Measurements from ENCODE around the gene ACOX2. TPM values are rescaled to one million over a fixed set of nuclear protein-coding genes. Genes with fewer than 3 reads are reported as not detected.

Gene ACOX2
- total and polyA plus RNA-seq, 2 of the 13 experiments (the other 11 are each of a cell fraction or from before 2014, with no cell fraction given), result 42.6 to 98.5 TPM

GRCh38 chr3:58521336-58521670 lies 15.7 kb downstream of the ACOX2 start:
- Histone ChIP-seq H3K36me3 (replicated peaks in 1 of 2; ENCODE audit: control insufficient read depth in 1 of 2, insufficient read depth in 2 of 2, low read length in 2 of 2) (peaks cover 5 to 14% of the 10 kb centered on the region in 2 experiments), H3K9me3 (ENCODE audit: low read length) (no peaks in the 10 kb centered on the region), H4K20me1 (ENCODE audit: insufficient read depth, low read length) (no peaks in the 10 kb centered on the region), H3K27me3 (ENCODE audit: control insufficient read depth in 1 of 2, insufficient read depth in 2 of 2, low read length in 2 of 2) (no peaks in the 10 kb centered on the region), H3K79me2 (ENCODE audit: insufficient read depth, low read length) (no peaks in the 10 kb centered on the region), H3K4me2 (ENCODE audit: low read depth, low read length) (peak overlapping the region; percentile 77; the same call in 1 of the 2 replicates), H3K4me1 (ENCODE audit: insufficient read depth, low read length) (peaks cover 97% of the 10 kb centered on the region), H2AFZ (ENCODE audit: low read length) (no peak overlapping the region), H3K27ac (ENCODE audit: extremely low read length, insufficient read depth, low read length) (peak overlapping the region; percentile 88), H3K9ac (ENCODE audit: insufficient read depth, low read depth, low read length) (peak overlapping the region; percentile 24), H3K4me3 (replicated peaks in 1 of 3; ENCODE audit: insufficient read depth in 1 of 3, low read depth in 2 of 3, low read length in 3 of 3) (peak overlapping the region in 1 of 3 experiments; percentile 17; a peak in 1 of 6 replicates)
- no peak for FAIRE-seq
- CTCF ChIA-PET (ENCODE audit: low intra/inter-chr PET ratio, low total read pairs), result no interaction called here
- WGBS (ENCODE audit: low lambda C conversion rate), result 93% methylated on average over 3 of the region's 3 CpGs
- no peak for DNase-seq (ENCODE audit: low spot score)
- ATAC-seq, result no peak
- POLR2A ChIA-PET, result interaction anchor here (0.7 to 3.0 kb wide), 3 partner anchors 8 to 30 kb away, joined by 3 to 16 read pairs (median 3); partner anchors contain the start of gene KCTD6
- in situ Hi-C loops (cut with HindIII; ENCODE audit: extremely low pct_ligation_motif_present, low pct_unique_long_range_greater_than_20kb), result no loop called here
- no TSS peak for BruUV-seq (replicated peaks)
- intact Hi-C loops (cut with micrococcal nuclease; ENCODE audit: unreplicated experiment), result loop anchor here (2.0 kb wide), 1 partner anchor 89 kb away; the partner anchor contains the start of gene PDHB
- TF ChIP-seq ELF1 (CRISPR knock-in tag; IDR thresholded peaks at IDR 0.05), result 0 out of 2 replicates have a peak, but pooled peaks have one; percentile 0
- TF ChIP-seq ZNF451 (CRISPR knock-in tag; IDR thresholded peaks at IDR 0.05), result peak; percentile 21; the same call in 1 of the 2 replicates
- no peak for TF ChIP-seq REL (CRISPR knock-in tag; conservative IDR thresholded peaks at IDR 0.05)
- TF ChIP-seq MEF2D (CRISPR knock-in tag; IDR thresholded peaks at IDR 0.05), result no peak; the same call in 1 of the 2 replicates
- no peak for TF ChIP-seq ZNF782 (CRISPR knock-in tag; IDR thresholded peaks at IDR 0.05; ENCODE audit: borderline replicate concordance)
- TF ChIP-seq SP4 (CRISPR knock-in tag; IDR thresholded peaks at IDR 0.05), result 0 out of 2 replicates have a peak, but pooled peaks have one; percentile 31
- TF ChIP-seq HDAC1 (CRISPR knock-in tag; IDR thresholded peaks at IDR 0.05), result 0 out of 2 replicates have a peak, but pooled peaks have one; percentile 52
- no peak for TF ChIP-seq ZNF230 (CRISPR knock-in tag; IDR thresholded peaks at IDR 0.05)
- peak; percentile 11; the same call in 1 of the 2 replicates for TF ChIP-seq ZNF616 (CRISPR knock-in tag; IDR thresholded peaks at IDR 0.05; ENCODE audit: low read depth)
- TF ChIP-seq ZNF607 (CRISPR knock-in tag; IDR thresholded peaks at IDR 0.05; ENCODE audit: borderline replicate concordance), result 0 out of 2 replicates have a peak, but pooled peaks have one; percentile 19
- TF ChIP-seq, protein P1, sequence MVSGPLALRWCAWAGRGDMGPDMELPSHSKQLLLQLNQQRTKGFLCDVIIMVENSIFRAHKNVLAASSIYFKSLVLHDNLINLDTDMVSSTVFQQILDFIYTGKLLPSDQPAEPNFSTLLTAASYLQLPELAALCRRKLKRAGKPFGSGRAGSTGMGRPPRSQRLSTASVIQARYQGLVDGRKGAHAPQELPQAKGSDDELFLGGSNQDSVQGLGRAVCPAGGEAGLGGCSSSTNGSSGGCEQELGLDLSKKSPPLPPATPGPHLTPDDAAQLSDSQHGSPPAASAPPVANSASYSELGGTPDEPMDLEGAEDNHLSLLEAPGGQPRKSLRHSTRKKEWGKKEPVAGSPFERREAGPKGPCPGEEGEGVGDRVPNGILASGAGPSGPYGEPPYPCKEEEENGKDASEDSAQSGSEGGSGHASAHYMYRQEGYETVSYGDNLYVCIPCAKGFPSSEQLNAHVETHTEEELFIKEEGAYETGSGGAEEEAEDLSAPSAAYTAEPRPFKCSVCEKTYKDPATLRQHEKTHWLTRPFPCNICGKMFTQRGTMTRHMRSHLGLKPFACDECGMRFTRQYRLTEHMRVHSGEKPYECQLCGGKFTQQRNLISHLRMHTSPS (CRISPR knock-in tag; IDR thresholded peaks at IDR 0.05; ENCODE audit: low read depth), result 0 out of 2 replicates have a peak, but pooled peaks have one; percentile 1
- no peak for TF ChIP-seq PHF8 (CRISPR knock-in tag; IDR thresholded peaks at IDR 0.05)
- TF ChIP-seq DRAP1 (CRISPR knock-in tag; IDR thresholded peaks at IDR 0.05), result 0 out of 2 replicates have a peak, but pooled peaks have one; percentile 1
- TF ChIP-seq MYNN (CRISPR knock-in tag; IDR thresholded peaks at IDR 0.05; ENCODE audit: low read depth), result no peak
- no peak for TF ChIP-seq NONO (IDR thresholded peaks at IDR 0.05)
- no peak; the same call in 1 of the 2 replicates for TF ChIP-seq NONO (CRISPR knock-in tag; conservative IDR thresholded peaks at IDR 0.05)
- TF ChIP-seq LCORL (IDR thresholded peaks at IDR 0.05), result no peak
- no peak for TF ChIP-seq LCORL (CRISPR knock-in tag; IDR thresholded peaks at IDR 0.05)
- TF ChIP-seq ZNF550 (CRISPR knock-in tag; IDR thresholded peaks at IDR 0.05; ENCODE audit: borderline replicate concordance), result no peak
- peak; percentile 1; the same call in 1 of the 2 replicates for TF ChIP-seq ZNF772 (CRISPR knock-in tag; IDR thresholded peaks at IDR 0.05)
- 0 out of 2 replicates have a peak, but pooled peaks have one; percentile 3 for TF ChIP-seq RNF2 (conservative IDR thresholded peaks at IDR 0.05; ENCODE audit: low read depth)
- 0 out of 2 replicates have a peak, but pooled peaks have one; percentile 9 for TF ChIP-seq MXD4 (CRISPR knock-in tag; IDR thresholded peaks at IDR 0.05)
- TF ChIP-seq ZNF781 (CRISPR knock-in tag; IDR thresholded peaks at IDR 0.05; ENCODE audit: borderline replicate concordance, not compliant biosample characterization), result peak; percentile 18
- no peak for TF ChIP-seq FOSL1 (CRISPR knock-in tag; IDR thresholded peaks at IDR 0.05; ENCODE audit: borderline replicate concordance)
- TF ChIP-seq FOXC1 (CRISPR knock-in tag; IDR thresholded peaks at IDR 0.05; ENCODE audit: borderline replicate concordance), result peak; percentile 0; the same call in 1 of the 2 replicates
- TF ChIP-seq NR2F2 (IDR thresholded peaks at IDR 0.05; ENCODE audit: borderline replicate concordance, low read depth), result 0 out of 2 replicates have a peak, but pooled peaks have one; percentile 10
